ENCODE data around the gene ARAP2.

ARAP2 gene

GRCh38 chr4:36220776-36221175, 23.5 kb downstream of the ARAP2 start:
- no peak for DNase-seq (ENCODE audit: low read depth)

- DNase-seq (ENCODE audit: low read depth) = no peak
Measured at GRCh38 chr4:36218121-36218520, 26.2 kb downstream of the ARAP2 start.

GRCh38 chr4:36215627-36216026, 28.7 kb downstream of the ARAP2 start:
- no peak for DNase-seq (ENCODE audit: low read depth)

- DNase-seq (ENCODE audit: low read depth) = no peak
Measured at GRCh38 chr4:36214735-36215485, 29.4 kb downstream of the ARAP2 start.

- no peak for DNase-seq (ENCODE audit: low read depth)
Measured at GRCh38 chr4:36213977-36214376, 30.3 kb downstream of the ARAP2 start.

GRCh38 chr4:36211084-36211483, 33.2 kb downstream of the ARAP2 start:
- DNase-seq (ENCODE audit: low read depth) = no peak

GRCh38 chr4:36209941-36210649, 34.2 kb downstream of the ARAP2 start:
- DNase-seq (ENCODE audit: low read depth) = no peak

- peak; percentile 12 for DNase-seq (ENCODE audit: low read depth)
Measured at GRCh38 chr4:36208893-36209473, 35.3 kb downstream of the ARAP2 start.

- DNase-seq (ENCODE audit: low read depth) = no peak
Measured at GRCh38 chr4:36207831-36208520, 36.3 kb downstream of the ARAP2 start.

- DNase-seq (ENCODE audit: low read depth) = no peak
Measured at GRCh38 chr4:36207367-36207766, 36.9 kb downstream of the ARAP2 start.

- no peak for DNase-seq (ENCODE audit: low read depth)
Measured at GRCh38 chr4:36206603-36207311, 37.6 kb downstream of the ARAP2 start.

GRCh38 chr4:36206012-36206411, 38.3 kb downstream of the ARAP2 start:
- DNase-seq (ENCODE audit: low read depth) = no peak

GRCh38 chr4:36198861-36199260, 45.5 kb downstream of the ARAP2 start:
- DNase-seq (ENCODE audit: low read depth) = no peak

GRCh38 chr4:36198068-36198808, 46.1 kb downstream of the ARAP2 start:
- no peak for DNase-seq (ENCODE audit: low read depth)

GRCh38 chr4:36197501-36197900, 46.8 kb downstream of the ARAP2 start:
- DNase-seq (ENCODE audit: low read depth) = no peak

- no peak for DNase-seq (ENCODE audit: low read depth)
Measured at GRCh38 chr4:36196145-36196913, 48.0 kb downstream of the ARAP2 start.

GRCh38 chr4:36192922-36193321, 51.4 kb downstream of the ARAP2 start:
- no peak for DNase-seq (ENCODE audit: low read depth)

GRCh38 chr4:36189511-36190226, 54.6 kb downstream of the ARAP2 start:
- no peak for DNase-seq (ENCODE audit: low read depth)

GRCh38 chr4:36187723-36188333, 56.5 kb downstream of the ARAP2 start:
- no peak for DNase-seq (ENCODE audit: low read depth)

All from stimulated activated CD8-positive, alpha-beta memory T cell treated with anti-CD3 and anti-CD28 coated beads, Interleukin-12 subunit alpha, Interleukin-12 subunit beta, amount 100 ng/mL, for 1 hour (primary cell).